Fibroblast of lung (primary cell): ENCODE data around the gene MGAT4A. TPM values are rescaled to one million over a fixed set of nuclear protein-coding genes. Genes with fewer than 3 reads are reported as not detected.

Experiments
- DNase-seq, 2 donors: peaks; one replicate each; pipeline versions ENCODE4 v3.0.0 to v3.0.0-alpha.2; 2010; ENCODE audit warnings: low read depth in 2 of 2
- H2AFZ ChIP-seq: 2 replicates; pipeline ENCODE4 v1.5.1; 2012; ENCODE audit warnings: low read length, control low read depth, inconsistent platforms
- H3K27ac ChIP-seq: 2 replicates; pipeline ENCODE4 v1.5.1; 2011; ENCODE audit warnings: low read length, control low read depth; ENCODE audit not compliant: insufficient read depth
- H3K27me3 ChIP-seq: 2 replicates; pipeline ENCODE4 v1.5.1; 2011; ENCODE audit warnings: mild to moderate bottlenecking, low read length; ENCODE audit not compliant: control insufficient read depth, insufficient read depth
- H3K36me3 ChIP-seq: 2 replicates; pipeline ENCODE4 v1.5.1; 2011; ENCODE audit warnings: low read length; ENCODE audit not compliant: control insufficient read depth, insufficient read depth
- H3K4me1 ChIP-seq: 2 replicates; pipeline ENCODE4 v1.5.1; 2011; ENCODE audit warnings: low read length; ENCODE audit not compliant: control insufficient read depth, insufficient read depth; ENCODE audit errors: extremely low read depth
- H3K4me2 ChIP-seq: 2 replicates; pipeline ENCODE4 v1.5.1; 2011; ENCODE audit warnings: low read length, control low read depth; ENCODE audit not compliant: insufficient read depth; ENCODE audit errors: extremely low read depth
- H3K4me3 ChIP-seq, 4 experiments: fragments of 200-600 bp in 1 of 4; sonication (generic) in 1 of 4; replicated peaks in 1 of 4; 2 replicates each; pipeline ENCODE4 v1.5.1; 2011 to 2016; ENCODE audit warnings: low read length in 4 of 4, low read depth in 3 of 4, mild to moderate bottlenecking in 3 of 4, control low read depth in 2 of 4, inconsistent platforms in 1 of 4, mixed read lengths in 1 of 4; ENCODE audit not compliant: insufficient read depth in 1 of 4; ENCODE audit errors: control extremely low read depth in 1 of 4
- H3K79me2 ChIP-seq: 2 replicates; pipeline ENCODE4 v1.5.1; 2012; ENCODE audit warnings: mild to moderate bottlenecking, low read length, inconsistent platforms; ENCODE audit not compliant: control insufficient read depth, insufficient read depth
- H3K9ac ChIP-seq: 2 replicates; pipeline ENCODE4 v1.5.1; 2011; ENCODE audit warnings: mild to moderate bottlenecking, low read length, control low read depth; ENCODE audit not compliant: insufficient read depth
- H3K9me3 ChIP-seq: 2 replicates; pipeline ENCODE4 v1.5.1; 2012; ENCODE audit warnings: low read depth, low read length; ENCODE audit not compliant: control insufficient read depth, insufficient read depth
- H4K20me1 ChIP-seq: 2 replicates; pipeline ENCODE4 v1.5.1; 2011; ENCODE audit warnings: low read length; ENCODE audit not compliant: control insufficient read depth, insufficient read depth; ENCODE audit errors: extremely low read depth
- CTCF ChIP-seq, 2 donors: IDR thresholded peaks in 1 of 2; conservative IDR thresholded peaks in 1 of 2; 1 replicate in 1 of 2; 2 replicates in 1 of 2; pipeline ENCODE4 v1.5.1; 2011 to 2012; ENCODE audit warnings: low read length in 2 of 2, control low read depth in 1 of 2, inconsistent platforms in 1 of 2, low read depth in 1 of 2, mild to moderate bottlenecking in 1 of 2
- EZH2 ChIP-seq: IDR thresholded peaks from 2 replicates; pipeline ENCODE4 v1.5.1; 2012; ENCODE audit warnings: low read length, control low read depth, mild to moderate bottlenecking; ENCODE audit errors: missing control alignments
- polyA plus RNA-seq, 2 donors: library from polyadenylated mRNA; depleted of rRNA in 1 of 2; stranded (reverse) in 1 of 2; unstranded in 1 of 2; fragments of >200 nt; gene quantifications; 2 replicates each; pipeline ENCODE4 v1.2.1, GENCODE V29; 2011 to 2012; ENCODE audit warnings: missing spikeins in 1 of 2
- total RNA-seq: library from RNA; depleted of rRNA; stranded (reverse); fragments of >200 nt; gene quantifications from 2 replicates; pipeline ENCODE4 v1.2.1, GENCODE V29; 2014

Gene MGAT4A
- total and polyA plus RNA-seq, 2 donors (not counting 1 experiment from before 2014, with no cell fraction given), result 0.10 to 0.17 TPM

GRCh38 chr2:98772536-98772935, 41.6 kb upstream of the MGAT4A start:
- no peaks in the 10 kb centered on the region for H3K79me2 ChIP-seq
- no peaks in the 10 kb centered on the region for H3K36me3 ChIP-seq
- TF ChIP-seq CTCF (conservative IDR thresholded peaks at IDR 0.05 in 1 of 2, IDR thresholded peaks at IDR 0.05 in 1 of 2; ENCODE audit: low read depth in 1 of 2, low read length in 2 of 2) (no peak), EZH2 (no peak)
- no peaks in the 10 kb centered on the region for H3K27me3 ChIP-seq
- H3K4me1 ChIP-seq, result no peaks in the 10 kb centered on the region
- H4K20me1 ChIP-seq, result no peaks in the 10 kb centered on the region
- no peaks in the 10 kb centered on the region for H3K9me3 ChIP-seq
- no peak overlapping the region for H3K4me3 ChIP-seq
- no peak overlapping the region for H3K27ac ChIP-seq
- H2AFZ ChIP-seq, result no peak overlapping the region
- H3K9ac ChIP-seq, result no peak overlapping the region
- peak in 1 of 2 donors; percentile 68 for DNase-seq
- no peak overlapping the region for H3K4me2 ChIP-seq

GRCh38 chr2:98771721-98772524, 41.0 kb upstream of the MGAT4A start:
- peak in 1 of 2 donors; percentile 87 for DNase-seq
- Histone ChIP-seq H3K27me3 (no peaks in the 10 kb centered on the region), H3K27ac (no peak overlapping the region), H4K20me1 (no peaks in the 10 kb centered on the region), H3K36me3 (no peaks in the 10 kb centered on the region), H3K4me3 (no peak overlapping the region), H3K9ac (no peak overlapping the region), H3K4me1 (no peaks in the 10 kb centered on the region), H3K79me2 (no peaks in the 10 kb centered on the region), H3K9me3 (no peaks in the 10 kb centered on the region), H3K4me2 (no peak overlapping the region), H2AFZ (no peak overlapping the region)
- no peak for TF ChIP-seq CTCF (conservative IDR thresholded peaks at IDR 0.05 in 1 of 2, IDR thresholded peaks at IDR 0.05 in 1 of 2; ENCODE audit: low read depth in 1 of 2, low read length in 2 of 2)
- TF ChIP-seq EZH2, result no peak

- no peak for DNase-seq
- TF ChIP-seq EZH2 (no peak), CTCF (conservative IDR thresholded peaks at IDR 0.05 in 1 of 2, IDR thresholded peaks at IDR 0.05 in 1 of 2; ENCODE audit: low read depth in 1 of 2, low read length in 2 of 2) (no peak)
- no peaks in the 10 kb centered on the region for H3K36me3 ChIP-seq
- H3K4me1 ChIP-seq, result no peaks in the 10 kb centered on the region
- H3K27me3 ChIP-seq, result no peaks in the 10 kb centered on the region
- no peak overlapping the region for H3K4me2 ChIP-seq
- no peaks in the 10 kb centered on the region for H4K20me1 ChIP-seq
- H2AFZ ChIP-seq, result no peak overlapping the region
- no peaks in the 10 kb centered on the region for H3K9me3 ChIP-seq
- H3K9ac ChIP-seq, result no peak overlapping the region
- no peaks in the 10 kb centered on the region for H3K79me2 ChIP-seq
- H3K4me3 ChIP-seq, result no peak overlapping the region
- no peak overlapping the region for H3K27ac ChIP-seq
Observed at GRCh38 chr2:98771264-98771663, 40.3 kb upstream of the MGAT4A start.
